Measurements from ENCODE around the gene AGL.
"Not testable (repeated sequence)": the region's sequence is repeated elsewhere in the genome, so short reads cannot be mapped to it uniquely, and the experiment has no call there.

The AGL gene

GRCh38 chr1:99850459-99851291, 514 bp downstream of the AGL start:
- in situ Hi-C loops (cut with HindIII; ENCODE audit: low sequenced_read_pairs), result no loop called here

- in situ Hi-C loops (cut with HindIII; ENCODE audit: low sequenced_read_pairs), result no loop called here
Observed at GRCh38 chr1:99851850-99852454, 1.8 kb downstream of the AGL start.

GRCh38 chr1:99852648-99853047, 2.5 kb downstream of the AGL start:
- in situ Hi-C loops (cut with HindIII; ENCODE audit: low sequenced_read_pairs), result no loop called here

- in situ Hi-C loops (cut with HindIII; ENCODE audit: low sequenced_read_pairs), result no loop called here
Observed at GRCh38 chr1:99855914-99856450, 5.8 kb downstream of the AGL start.

GRCh38 chr1:99857041-99857440, 6.9 kb downstream of the AGL start:
- in situ Hi-C loops (cut with HindIII; ENCODE audit: low sequenced_read_pairs), result not testable (repeated sequence)

GRCh38 chr1:99858286-99858685, 8.1 kb downstream of the AGL start:
- in situ Hi-C loops (cut with HindIII; ENCODE audit: low sequenced_read_pairs), result no loop called here

- in situ Hi-C loops (cut with HindIII; ENCODE audit: low sequenced_read_pairs), result no loop called here
Observed at GRCh38 chr1:99858881-99859280, 8.7 kb downstream of the AGL start.

- in situ Hi-C loops (cut with HindIII; ENCODE audit: low sequenced_read_pairs), result no loop called here
Observed at GRCh38 chr1:99860703-99861102, 10.5 kb downstream of the AGL start.

- in situ Hi-C loops (cut with HindIII; ENCODE audit: low sequenced_read_pairs), result no loop called here
Observed at GRCh38 chr1:99867682-99868081, 17.5 kb downstream of the AGL start.

GRCh38 chr1:99869304-99869703, 19.1 kb downstream of the AGL start:
- in situ Hi-C loops (cut with HindIII; ENCODE audit: low sequenced_read_pairs), result no loop called here

GRCh38 chr1:99869723-99870122, 19.6 kb downstream of the AGL start:
- in situ Hi-C loops (cut with HindIII; ENCODE audit: low sequenced_read_pairs), result no loop called here

- in situ Hi-C loops (cut with HindIII; ENCODE audit: low sequenced_read_pairs), result no loop called here
Observed at GRCh38 chr1:99872063-99872462, 21.9 kb downstream of the AGL start.

- in situ Hi-C loops (cut with HindIII; ENCODE audit: low sequenced_read_pairs), result no loop called here
Observed at GRCh38 chr1:99877568-99877967, 27.4 kb downstream of the AGL start.

GRCh38 chr1:99886179-99886578, 36.0 kb downstream of the AGL start:
- in situ Hi-C loops (cut with HindIII; ENCODE audit: low sequenced_read_pairs), result no loop called here

GRCh38 chr1:99886841-99887240, 36.7 kb downstream of the AGL start:
- in situ Hi-C loops (cut with HindIII; ENCODE audit: low sequenced_read_pairs), result no loop called here

GRCh38 chr1:99887890-99888289, 37.7 kb downstream of the AGL start:
- in situ Hi-C loops (cut with HindIII; ENCODE audit: low sequenced_read_pairs), result no loop called here

GRCh38 chr1:99891997-99892396, 41.8 kb downstream of the AGL start:
- in situ Hi-C loops (cut with HindIII; ENCODE audit: low sequenced_read_pairs), result no loop called here

GRCh38 chr1:99903278-99903677, 53.1 kb downstream of the AGL start:
- in situ Hi-C loops (cut with HindIII; ENCODE audit: low sequenced_read_pairs), result not testable (repeated sequence)

GRCh38 chr1:99906535-99906934, 56.4 kb downstream of the AGL start:
- in situ Hi-C loops (cut with HindIII; ENCODE audit: low sequenced_read_pairs), result no loop called here

- in situ Hi-C loops (cut with HindIII; ENCODE audit: low sequenced_read_pairs), result no loop called here
Observed at GRCh38 chr1:99917214-99917613, 67.1 kb downstream of the AGL start.

- in situ Hi-C loops (cut with HindIII; ENCODE audit: low sequenced_read_pairs), result no loop called here
Observed at GRCh38 chr1:99919220-99919619, 69.1 kb downstream of the AGL start.

- in situ Hi-C loops (cut with HindIII; ENCODE audit: low sequenced_read_pairs), result no loop called here
Observed at GRCh38 chr1:99934801-99935200, 84.6 kb downstream of the AGL start.

Measured in DLD1 (cell line).